ENCODE measurements around the gene SHB. TPM values are rescaled to one million over a fixed set of nuclear protein-coding genes. Genes with fewer than 3 reads are reported as not detected.
A peak's percentile ranks its signal among the peaks of the same experiment; 100 is the strongest.

SHB gene
- total and polyA plus RNA-seq, 2 of the 8 experiments (the other 6 are each of a cell fraction or from before 2014, with no cell fraction given), result 4.1 to 12.6 TPM

DNA sequence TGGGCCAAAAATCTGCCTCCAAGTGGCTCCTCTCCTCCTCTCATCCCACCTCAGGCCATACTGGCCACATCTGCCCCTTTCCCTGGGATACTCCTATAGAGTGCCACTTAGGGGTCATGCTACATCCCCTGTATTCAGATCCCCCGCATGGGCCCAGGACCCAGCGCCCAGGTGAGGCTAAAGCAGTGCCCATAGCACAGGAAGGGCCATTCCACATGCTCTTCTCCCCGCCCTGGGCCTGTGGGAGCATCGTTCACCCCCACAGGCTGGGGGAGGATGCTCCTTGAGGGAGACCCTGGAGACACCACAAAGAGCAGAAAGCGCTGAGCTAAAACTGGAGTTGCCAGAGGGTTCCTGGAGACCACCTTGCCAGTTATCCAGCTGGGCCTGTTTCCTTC, 112.6 kb downstream of the SHB start:
- Histone ChIP-seq H4K8ac (ENCODE audit: extremely low read depth, insufficient read depth, low read length) (peak overlapping the region; percentile 12; the same call in 1 of the 2 replicates), H2BK5ac (ENCODE audit: low read depth, low read length) (no peak overlapping the region), H3K27ac (ENCODE audit: low read depth, low read length) (no peak overlapping the region), H3K9ac (replicated peaks in 1 of 4; ENCODE audit: extremely low read depth in 1 of 4, low read depth in 3 of 4, low read length in 3 of 4) (no peak overlapping the region), H3K14ac (ENCODE audit: insufficient read length) (no peak overlapping the region), H3K9me3 (ENCODE audit: insufficient read depth in 2 of 2, low read depth in 1 of 2, low read length in 1 of 2) (no peaks in the 10 kb centered on the region), H3K4me2 (ENCODE audit: insufficient read depth in 1 of 2, low read depth in 2 of 2, low read length in 2 of 2) (no peak overlapping the region), H3K4me3 (ENCODE audit: extremely low read depth in 1 of 4, insufficient read depth in 2 of 4, low read depth in 3 of 4, low read length in 4 of 4) (no peak overlapping the region), H3K79me2 (ENCODE audit: control insufficient read depth in 1 of 2, insufficient read depth in 2 of 2, low read length in 2 of 2) (no peaks in the 10 kb centered on the region), H3K27me3 (replicated peaks in 1 of 4; ENCODE audit: control insufficient read depth in 3 of 4, extremely low read depth in 1 of 4, insufficient read depth in 3 of 4, low read length in 3 of 4) (no peaks in the 10 kb centered on the region), H3K4me1 (replicated peaks in 1 of 4; ENCODE audit: control insufficient read depth in 3 of 4, insufficient read depth in 4 of 4, low read length in 3 of 4) (no peaks in the 10 kb centered on the region), H3K56ac (replicated peaks; ENCODE audit: insufficient read length, low read depth, low read length) (no peak overlapping the region), H3K18ac (ENCODE audit: extremely low read depth, low read length) (no peak overlapping the region), H2AK5ac (ENCODE audit: low read depth, low read length) (no peak overlapping the region), H2BK20ac (ENCODE audit: low read length) (no peak overlapping the region), H2AFZ (ENCODE audit: low read length) (no peak overlapping the region), H3K79me1 (ENCODE audit: low read depth, low read length) (no peaks in the 10 kb centered on the region; the same call in 1 of the 2 replicates), H3K4ac (replicated peaks; ENCODE audit: insufficient read length, low read depth, low read length) (no peak overlapping the region), H4K20me1 (replicated peaks in 1 of 2; ENCODE audit: control insufficient read depth in 1 of 2, insufficient read depth in 2 of 2, low read length in 2 of 2) (peaks cover 4 to 6% of the 10 kb centered on the region in 2 experiments), H3K36me3 (ENCODE audit: control insufficient read depth in 2 of 4, insufficient read depth in 4 of 4, low read length in 3 of 4) (peaks cover 0 to 9% (median 0%) of the 10 kb centered on the region in 4 experiments; a peak in 4 of 8 replicates), H4K5ac (ENCODE audit: insufficient read length, low read depth, low read length) (no peak overlapping the region), H3K23me2 (ENCODE audit: low read depth, low read length) (no peaks in the 10 kb centered on the region), H4K91ac (replicated peaks; ENCODE audit: insufficient read length, low read length) (no peak overlapping the region), H2BK120ac (replicated peaks; ENCODE audit: low read depth, low read length) (no peak overlapping the region), H2BK12ac (ENCODE audit: low read depth, low read length) (no peak overlapping the region), H2BK15ac (ENCODE audit: low read length) (no peak overlapping the region), H3K23ac (ENCODE audit: insufficient read length) (no peak overlapping the region)
- CTCF ChIA-PET (ENCODE audit: partially characterized antibody), result interaction anchor here (0.8 to 2.1 kb wide), 6 partner anchors 9 to 43 kb away, joined by 3 to 7 read pairs (median 3); no protein-coding TSS in a partner anchor
- FAIRE-seq (no peak), DNase-seq (ENCODE audit: low read depth in 1 of 2, low spot score in 2 of 2) (no peak)
- 86% methylated on average over 5 of the region's 5 CpGs; no CpG with 5 or more reads in 1 of the 2 experiments for WGBS, 2 experiments (ENCODE audit: extremely low coverage in 1 of 2, insufficient coverage in 1 of 2, insufficient read length in 1 of 2, insufficient replicate concordance in 2 of 2, low coverage in 1 of 2, low lambda C conversion rate in 2 of 2, missing lambda C conversion rate in 1 of 2)
- POLR2A ChIA-PET (ENCODE audit: partially characterized antibody), result no interaction called here
- TF ChIP-seq KDM4A (IDR thresholded peaks at IDR 0.05; ENCODE audit: low read depth, low read length, severe bottlenecking) (no peak), TBP (IDR thresholded peaks at IDR 0.05; ENCODE audit: low read depth, low read length) (no peak), YY1 (IDR thresholded peaks at IDR 0.05; ENCODE audit: low read depth, low read length) (no peak), NANOG (IDR thresholded peaks at IDR 0.05; ENCODE audit: insufficient read depth, low read depth, low read length, poor library complexity, severe bottlenecking) (no peak), SIRT6 (IDR thresholded peaks at IDR 0.05; ENCODE audit: low read length) (no peak), BCL11A (IDR thresholded peaks at IDR 0.05; ENCODE audit: low read depth in 2 of 2, low read length in 2 of 2) (no peak), HDAC6 (IDR thresholded peaks at IDR 0.05; ENCODE audit: low read depth, low read length) (no peak), CEBPB (IDR thresholded peaks at IDR 0.05; ENCODE audit: low read depth, low read length) (no peak), BRCA1 (IDR thresholded peaks at IDR 0.05; ENCODE audit: low read depth, low read length) (no peak)
- TF ChIP-seq, protein P1, sequence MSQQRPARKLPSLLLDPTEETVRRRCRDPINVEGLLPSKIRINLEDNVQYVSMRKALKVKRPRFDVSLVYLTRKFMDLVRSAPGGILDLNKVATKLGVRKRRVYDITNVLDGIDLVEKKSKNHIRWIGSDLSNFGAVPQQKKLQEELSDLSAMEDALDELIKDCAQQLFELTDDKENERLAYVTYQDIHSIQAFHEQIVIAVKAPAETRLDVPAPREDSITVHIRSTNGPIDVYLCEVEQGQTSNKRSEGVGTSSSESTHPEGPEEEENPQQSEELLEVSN (IDR thresholded peaks at IDR 0.05), result no peak
- TF ChIP-seq, protein P2, sequence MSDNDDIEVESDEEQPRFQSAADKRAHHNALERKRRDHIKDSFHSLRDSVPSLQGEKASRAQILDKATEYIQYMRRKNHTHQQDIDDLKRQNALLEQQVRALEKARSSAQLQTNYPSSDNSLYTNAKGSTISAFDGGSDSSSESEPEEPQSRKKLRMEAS (IDR thresholded peaks at IDR 0.05), result no peak
- TF ChIP-seq, protein P3, sequence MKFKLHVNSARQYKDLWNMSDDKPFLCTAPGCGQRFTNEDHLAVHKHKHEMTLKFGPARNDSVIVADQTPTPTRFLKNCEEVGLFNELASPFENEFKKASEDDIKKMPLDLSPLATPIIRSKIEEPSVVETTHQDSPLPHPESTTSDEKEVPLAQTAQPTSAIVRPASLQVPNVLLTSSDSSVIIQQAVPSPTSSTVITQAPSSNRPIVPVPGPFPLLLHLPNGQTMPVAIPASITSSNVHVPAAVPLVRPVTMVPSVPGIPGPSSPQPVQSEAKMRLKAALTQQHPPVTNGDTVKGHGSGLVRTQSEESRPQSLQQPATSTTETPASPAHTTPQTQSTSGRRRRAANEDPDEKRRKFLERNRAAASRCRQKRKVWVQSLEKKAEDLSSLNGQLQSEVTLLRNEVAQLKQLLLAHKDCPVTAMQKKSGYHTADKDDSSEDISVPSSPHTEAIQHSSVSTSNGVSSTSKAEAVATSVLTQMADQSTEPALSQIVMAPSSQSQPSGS (IDR thresholded peaks at IDR 0.05; ENCODE audit: low read length), result no peak
